ENCODE results near the gene SLK.

SLK gene

GRCh38 chr10:103966671-103967447 is at the start of gene SLK:
Gene SLK (plus strand): TSS chr10:103967140. CDS start chr10:103967746, 606 bp downstream.
- peak; percentile 40 for DNase-seq

- no peak for DNase-seq
These were observed 49.5 kb upstream of the SLK start for GRCh38 chr10:103917302-103918052.

GRCh38 chr10:103918053-103918846 is 48.7 kb upstream of the SLK start, which contains the start of gene STN1:
Gene STN1 (minus strand): TSS chr10:103918184. CDS start chr10:103917594, 590 bp downstream.
- DNase-seq: peak; percentile 88

- DNase-seq: no peak
These were observed 47.3 kb upstream of the SLK start for GRCh38 chr10:103919648-103920025.

GRCh38 chr10:103921248-103921647 is 45.7 kb upstream of the SLK start:
- no peak for DNase-seq

GRCh38 chr10:103921750-103922195 is 45.2 kb upstream of the SLK start:
- peak; percentile 25 for DNase-seq

- DNase-seq: no peak
These were observed 44.3 kb upstream of the SLK start for GRCh38 chr10:103922659-103923058.

GRCh38 chr10:103923502-103923901 is 43.4 kb upstream of the SLK start:
- DNase-seq: no peak

- DNase-seq: no peak
These were observed 41.3 kb upstream of the SLK start for GRCh38 chr10:103925591-103925990.

GRCh38 chr10:103926722-103927319 is 40.1 kb upstream of the SLK start:
- no peak for DNase-seq

GRCh38 chr10:103928784-103929183 is 38.2 kb upstream of the SLK start:
- no peak for DNase-seq

GRCh38 chr10:103929381-103929921 is 37.5 kb upstream of the SLK start:
- no peak for DNase-seq

GRCh38 chr10:103930449-103930848 is 36.5 kb upstream of the SLK start:
- no peak for DNase-seq

GRCh38 chr10:103930881-103931280 is 36.1 kb upstream of the SLK start:
- no peak for DNase-seq

- DNase-seq: no peak
These were observed 35.3 kb upstream of the SLK start for GRCh38 chr10:103931603-103932002.

- DNase-seq: no peak
These were observed 34.7 kb upstream of the SLK start for GRCh38 chr10:103932271-103932670.

- DNase-seq: no peak
These were observed 34.0 kb upstream of the SLK start for GRCh38 chr10:103932971-103933370.

- no peak for DNase-seq
These were observed 33.3 kb upstream of the SLK start for GRCh38 chr10:103933557-103934121.

- no peak for DNase-seq
These were observed 32.6 kb upstream of the SLK start for GRCh38 chr10:103934308-103934707.

GRCh38 chr10:103936022-103936421 is 30.9 kb upstream of the SLK start:
- DNase-seq: no peak

GRCh38 chr10:103939522-103939921 is 27.4 kb upstream of the SLK start:
- DNase-seq: no peak

- DNase-seq: no peak
These were observed 25.1 kb upstream of the SLK start for GRCh38 chr10:103941801-103942200.

Measured in SHP77 treated with DMSO at 0.1 percent for 48 hours (cell line).